Activated T-helper 17 cell treated with anti-CD3 and anti-CD28 coated beads, Interleukin-2, amount 50 U/mL, for 72 hours (primary cell): Measurements from ENCODE around the gene GRIP2. TPM values are rescaled to one million over a fixed set of nuclear protein-coding genes. Genes with fewer than 3 reads are reported as not detected.

Experiments
- ATAC-seq: fragments of 150-1000 bp; cut with Tn5 transposase; replicated peaks from 2 replicates; pipeline ENCODE4 v1.10.0; 2021; ENCODE audit warnings: mild to moderate bottlenecking, moderate library complexity
- H3K27ac Mint-ChIP-seq: one replicate; pipeline ENCODE4 v1.8.0; 2022; ENCODE audit warnings: mixed read lengths
- H3K27me3 Mint-ChIP-seq: one replicate; pipeline ENCODE4 v1.8.0; 2022; ENCODE audit warnings: mixed read lengths
- H3K36me3 Mint-ChIP-seq: one replicate; pipeline ENCODE4 v1.8.0; 2022; ENCODE audit warnings: low read depth, mild to moderate bottlenecking, mixed read lengths
- H3K4me1 Mint-ChIP-seq: one replicate; pipeline ENCODE4 v1.8.0; 2022; ENCODE audit warnings: mixed read lengths
- H3K4me3 Mint-ChIP-seq: one replicate; pipeline ENCODE4 v1.8.0; 2022; ENCODE audit warnings: mild to moderate bottlenecking, mixed read lengths
- H3K9me3 Mint-ChIP-seq: one replicate; pipeline ENCODE4 v1.8.0; 2022; ENCODE audit warnings: mixed read lengths
- total RNA-seq, 2 donors: library from RNA; stranded (reverse); gene quantifications; one replicate each; pipeline ENCODE4 v1.2.3, GENCODE V29; 2022

Gene GRIP2
- total RNA-seq, 2 donors from 2014 or later = 0.21 TPM; not detected in 1

GRCh38 chr3:14503033-14503705 lies 37.0 kb downstream of the GRIP2 start:
- Mint-ChIP-seq H3K9me3 (peaks cover 15% of the 10 kb centered on the region), H3K27me3 (peaks cover 5% of the 10 kb centered on the region), H3K4me3 (no peak overlapping the region)

DNA sequence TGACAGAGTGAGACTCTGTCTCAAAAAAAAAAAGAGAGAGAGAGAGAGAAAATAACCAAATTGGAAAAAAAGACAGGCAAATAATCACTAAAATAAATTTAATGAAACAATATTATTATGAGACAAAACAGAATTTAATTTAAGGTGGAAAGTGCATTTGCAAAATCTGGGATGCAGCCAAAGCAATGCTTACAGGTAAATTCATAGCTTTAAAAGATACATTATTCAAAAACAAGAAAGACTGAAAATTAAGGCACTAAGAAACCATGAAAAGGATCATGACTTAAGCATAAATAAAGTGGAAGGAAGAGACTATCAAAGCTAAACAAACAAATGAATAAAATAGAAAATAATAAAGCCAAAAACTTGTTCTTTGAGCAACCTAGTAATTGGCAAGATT lies 37.7 kb downstream of the GRIP2 start:
- H3K27ac Mint-ChIP-seq = no peak overlapping the region
- no peak overlapping the region for H3K4me3 Mint-ChIP-seq
- peaks cover 15% of the 10 kb centered on the region for H3K9me3 Mint-ChIP-seq
- H3K36me3 Mint-ChIP-seq = no peaks in the 10 kb centered on the region
- ATAC-seq = no peak
- H3K4me1 Mint-ChIP-seq = no peaks in the 10 kb centered on the region
- H3K27me3 Mint-ChIP-seq = peaks cover 5% of the 10 kb centered on the region

More at GRCh38 chr3:14503033-14503705, 37.0 kb downstream of the GRIP2 start:
- no peaks in the 10 kb centered on the region for H3K36me3 Mint-ChIP-seq
- no peaks in the 10 kb centered on the region for H3K4me1 Mint-ChIP-seq
- ATAC-seq = no peak
- H3K27ac Mint-ChIP-seq = no peak overlapping the region

GRCh38 chr3:14497321-14497720 lies 42.8 kb downstream of the GRIP2 start:
- H3K4me1 Mint-ChIP-seq = no peaks in the 10 kb centered on the region
- H3K27ac Mint-ChIP-seq = no peak overlapping the region
- no peaks in the 10 kb centered on the region for H3K36me3 Mint-ChIP-seq
- ATAC-seq = no peak
- H3K9me3 Mint-ChIP-seq = peaks cover 9% of the 10 kb centered on the region
- no peak overlapping the region for H3K4me3 Mint-ChIP-seq
- H3K27me3 Mint-ChIP-seq = no peaks in the 10 kb centered on the region

DNA sequence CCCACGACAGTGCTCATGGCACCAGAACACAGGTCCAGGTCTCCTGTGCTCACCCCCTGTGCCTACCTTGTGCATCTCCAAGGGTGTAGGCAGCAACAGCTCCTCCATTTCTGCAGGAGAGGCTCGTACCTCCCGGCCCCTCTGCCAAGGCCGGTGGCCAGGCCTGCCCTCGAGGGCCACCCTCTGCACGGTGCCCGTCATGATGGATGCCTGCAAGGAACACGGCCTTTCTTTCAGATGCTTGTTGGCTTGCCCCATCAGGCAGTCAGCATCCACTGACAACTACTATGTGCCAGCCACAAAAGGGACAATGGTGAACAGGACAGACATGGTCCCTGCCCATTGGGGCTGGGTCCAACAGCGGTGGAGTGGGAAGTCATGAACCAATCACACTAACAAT lies 43.8 kb downstream of the GRIP2 start:
- H3K4me1 Mint-ChIP-seq = no peaks in the 10 kb centered on the region
- H3K27ac Mint-ChIP-seq = no peak overlapping the region
- no peak for ATAC-seq
- peaks cover 9% of the 10 kb centered on the region for H3K9me3 Mint-ChIP-seq
- H3K36me3 Mint-ChIP-seq = no peaks in the 10 kb centered on the region
- H3K4me3 Mint-ChIP-seq = no peak overlapping the region
- no peaks in the 10 kb centered on the region for H3K27me3 Mint-ChIP-seq

GRCh38 chr3:14494973-14495300 lies 45.2 kb downstream of the GRIP2 start:
- Mint-ChIP-seq H3K4me3 (no peak overlapping the region), H3K27ac (no peak overlapping the region), H3K9me3 (peaks cover 2% of the 10 kb centered on the region), H3K36me3 (peaks cover 6% of the 10 kb centered on the region), H3K27me3 (no peaks in the 10 kb centered on the region), H3K4me1 (no peaks in the 10 kb centered on the region)
- no peak for ATAC-seq

GRCh38 chr3:14494279-14494972 lies 45.7 kb downstream of the GRIP2 start:
- H3K9me3 Mint-ChIP-seq = no peaks in the 10 kb centered on the region
- H3K4me1 Mint-ChIP-seq = no peaks in the 10 kb centered on the region
- H3K36me3 Mint-ChIP-seq = peaks cover 11% of the 10 kb centered on the region
- H3K27ac Mint-ChIP-seq = no peak overlapping the region
- H3K4me3 Mint-ChIP-seq = no peak overlapping the region
- no peaks in the 10 kb centered on the region for H3K27me3 Mint-ChIP-seq
- no peak for ATAC-seq

GRCh38 chr3:14492948-14493881 lies 46.9 kb downstream of the GRIP2 start:
- peaks cover 20% of the 10 kb centered on the region for H3K36me3 Mint-ChIP-seq
- no peaks in the 10 kb centered on the region for H3K9me3 Mint-ChIP-seq
- H3K27me3 Mint-ChIP-seq = no peaks in the 10 kb centered on the region
- no peak overlapping the region for H3K4me3 Mint-ChIP-seq
- no peaks in the 10 kb centered on the region for H3K4me1 Mint-ChIP-seq
- ATAC-seq = no peak
- no peak overlapping the region for H3K27ac Mint-ChIP-seq

DNA sequence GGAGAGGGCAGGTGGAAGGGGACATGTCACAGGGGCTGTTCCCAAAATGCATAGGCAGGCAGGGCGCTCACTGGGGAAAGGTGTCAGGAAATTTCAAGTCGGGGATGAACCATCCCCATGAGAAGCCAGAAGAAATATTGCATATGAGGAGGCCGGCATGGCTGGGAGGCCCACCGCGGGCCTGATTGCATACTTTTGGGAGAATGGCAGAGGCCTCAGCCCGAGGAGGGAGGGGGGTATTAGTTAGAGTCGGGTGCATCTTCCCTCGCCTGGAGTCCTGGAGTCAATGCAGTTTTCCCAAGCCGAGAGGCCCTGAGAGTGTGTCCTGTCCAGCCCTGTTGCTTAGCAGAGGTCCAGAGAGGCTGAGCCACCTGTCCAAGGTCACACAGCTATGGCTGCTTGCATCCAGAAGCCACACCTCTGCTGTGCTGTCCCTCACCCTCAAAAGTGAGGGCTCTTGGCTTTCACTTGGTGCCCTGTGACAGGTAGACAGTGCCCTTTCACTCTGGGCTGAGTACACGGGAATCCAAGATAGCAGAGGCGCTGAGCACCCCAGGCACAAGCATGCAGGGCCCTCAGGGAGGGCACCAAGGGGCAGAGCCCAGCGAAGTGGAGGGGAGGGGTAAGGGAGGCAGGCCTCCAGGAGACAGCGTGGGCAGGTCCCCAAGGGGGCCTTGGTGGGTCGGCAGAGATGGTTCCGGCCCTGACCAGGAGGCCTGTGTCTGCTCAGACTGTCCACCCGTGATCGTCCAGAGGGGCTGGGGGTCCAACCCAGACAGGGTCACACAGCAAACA lies 48.5 kb downstream of the GRIP2 start:
- peak overlapping the region; percentile 41 for H3K27ac Mint-ChIP-seq
- no peaks in the 10 kb centered on the region for H3K4me1 Mint-ChIP-seq
- peaks cover 33% of the 10 kb centered on the region for H3K36me3 Mint-ChIP-seq
- no peak for ATAC-seq
- H3K9me3 Mint-ChIP-seq = no peaks in the 10 kb centered on the region
- H3K4me3 Mint-ChIP-seq = no peak overlapping the region
- no peaks in the 10 kb centered on the region for H3K27me3 Mint-ChIP-seq

DNA sequence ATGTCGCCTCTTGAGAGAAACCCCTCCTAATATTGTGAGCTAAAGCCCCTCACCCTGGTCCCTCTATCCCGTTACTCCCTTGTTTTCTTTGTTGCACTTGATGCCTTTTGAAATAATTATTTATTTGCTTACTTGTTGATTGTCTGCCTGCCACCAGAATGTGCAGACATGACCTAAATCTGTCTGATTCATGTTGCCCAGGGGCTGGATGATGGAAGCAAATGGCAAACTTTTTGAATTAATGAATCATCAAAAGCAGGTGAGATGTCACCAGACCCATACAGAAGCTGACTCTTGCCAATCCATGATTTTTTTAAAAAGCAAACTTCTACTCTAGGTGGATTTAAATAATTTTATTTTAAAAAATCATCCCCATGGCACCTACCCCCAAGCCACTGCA lies 49.3 kb downstream of the GRIP2 start:
- Mint-ChIP-seq H3K36me3 (peaks cover 40% of the 10 kb centered on the region), H3K27ac (peak overlapping the region; percentile 41), H3K4me1 (no peaks in the 10 kb centered on the region), H3K4me3 (no peak overlapping the region), H3K27me3 (no peaks in the 10 kb centered on the region), H3K9me3 (no peaks in the 10 kb centered on the region)
- peak; percentile 39 for ATAC-seq

DNA sequence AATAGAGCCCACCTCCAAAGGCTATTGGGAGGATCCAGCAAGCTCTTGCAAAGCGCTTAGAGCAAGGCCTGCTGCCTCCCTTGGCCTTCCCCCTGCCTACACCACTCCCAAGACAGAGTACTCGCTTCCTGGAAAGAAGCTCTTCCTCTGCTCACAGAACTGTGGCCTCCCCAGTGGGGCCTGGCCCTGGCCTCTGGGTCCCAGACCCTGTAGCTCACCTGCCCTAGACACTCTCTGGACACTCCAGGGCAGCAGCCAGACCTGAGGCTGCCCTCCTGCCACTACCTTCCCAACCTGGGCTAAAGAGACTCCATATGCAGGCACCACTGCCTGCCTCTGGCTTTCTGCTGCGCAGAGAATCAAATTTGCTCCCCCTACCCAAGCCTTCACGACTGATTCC lies 49.9 kb downstream of the GRIP2 start:
- no peaks in the 10 kb centered on the region for H3K4me1 Mint-ChIP-seq
- peaks cover 46% of the 10 kb centered on the region for H3K36me3 Mint-ChIP-seq
- ATAC-seq = no peak

GRCh38 chr3:14489641-14490040 lies 50.5 kb downstream of the GRIP2 start:
- H3K27ac Mint-ChIP-seq = peak overlapping the region; percentile 41
- no peak overlapping the region for H3K4me3 Mint-ChIP-seq
- ATAC-seq = no peak
- H3K9me3 Mint-ChIP-seq = no peaks in the 10 kb centered on the region
- H3K36me3 Mint-ChIP-seq = peaks cover 52% of the 10 kb centered on the region
- H3K27me3 Mint-ChIP-seq = no peaks in the 10 kb centered on the region
- no peaks in the 10 kb centered on the region for H3K4me1 Mint-ChIP-seq

More for the DNA sequence above, 49.9 kb downstream of the GRIP2 start:
- Mint-ChIP-seq H3K27ac (peak overlapping the region; percentile 41), H3K9me3 (no peaks in the 10 kb centered on the region), H3K27me3 (no peaks in the 10 kb centered on the region), H3K4me3 (no peak overlapping the region)

DNA sequence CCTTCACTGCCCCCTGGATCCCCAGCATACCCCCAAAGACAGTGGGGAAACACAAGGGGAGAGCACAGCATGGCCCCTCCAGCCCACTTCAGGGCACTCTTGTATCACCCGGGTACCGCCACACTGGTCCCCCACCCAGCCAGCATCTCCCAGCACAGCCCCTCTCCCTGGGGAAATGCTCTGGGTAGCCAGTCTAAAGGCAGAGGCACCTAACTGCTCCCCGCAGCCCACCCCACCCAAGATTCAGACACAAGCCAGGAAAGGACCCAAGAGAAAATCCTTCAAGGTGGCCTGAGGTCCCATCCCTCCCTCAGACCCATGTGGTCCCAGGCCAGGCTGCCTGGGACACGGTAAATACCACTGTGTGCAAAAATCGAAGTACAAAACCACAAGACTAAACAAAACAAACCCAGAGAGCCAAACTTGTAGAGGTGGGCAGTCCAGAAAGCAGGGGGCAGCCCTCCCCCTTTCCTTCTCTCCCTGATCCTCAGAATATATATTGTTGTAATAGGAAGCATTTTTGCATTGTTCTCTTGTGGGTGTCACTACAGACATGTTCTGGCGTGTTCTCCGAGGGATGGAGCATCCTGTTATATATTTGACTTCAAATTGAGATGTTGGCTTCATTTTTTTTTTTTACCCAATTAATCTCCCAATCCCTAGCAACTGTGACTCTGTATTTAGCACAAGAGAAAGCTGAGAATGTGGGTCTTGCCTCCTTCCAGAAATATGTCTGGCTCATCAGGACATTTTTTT lies 51.7 kb downstream of the GRIP2 start:
- H3K36me3 Mint-ChIP-seq = peaks cover 64% of the 10 kb centered on the region
- no peaks in the 10 kb centered on the region for H3K4me1 Mint-ChIP-seq
- peak overlapping the region; percentile 68 for H3K27ac Mint-ChIP-seq
- H3K4me3 Mint-ChIP-seq = no peak overlapping the region
- H3K9me3 Mint-ChIP-seq = no peaks in the 10 kb centered on the region
- no peaks in the 10 kb centered on the region for H3K27me3 Mint-ChIP-seq
- ATAC-seq = no peak

DNA sequence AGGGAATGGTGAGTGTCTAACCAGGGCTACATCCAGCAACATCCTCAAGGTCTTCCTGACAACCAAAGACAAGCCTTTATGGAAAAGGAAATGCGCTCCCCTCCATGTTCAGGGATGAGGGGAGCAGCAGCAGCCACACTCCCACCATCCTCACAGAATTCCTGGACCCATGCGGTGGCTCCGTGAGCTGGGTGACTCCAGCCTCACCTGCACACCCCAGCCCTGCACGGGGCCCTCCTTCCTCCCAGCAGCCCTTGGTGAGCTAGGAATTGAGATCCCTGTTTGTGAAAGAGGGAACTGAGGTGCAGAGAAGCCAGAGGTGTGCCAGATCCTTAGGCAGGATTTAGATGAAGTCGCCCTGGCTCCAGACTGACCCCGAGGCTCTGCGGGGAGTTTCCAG lies 52.3 kb downstream of the GRIP2 start:
- ATAC-seq = no peak
- no peaks in the 10 kb centered on the region for H3K9me3 Mint-ChIP-seq
- no peak overlapping the region for H3K27ac Mint-ChIP-seq
- no peaks in the 10 kb centered on the region for H3K4me1 Mint-ChIP-seq
- H3K36me3 Mint-ChIP-seq = peaks cover 71% of the 10 kb centered on the region
- H3K4me3 Mint-ChIP-seq = no peak overlapping the region
- no peaks in the 10 kb centered on the region for H3K27me3 Mint-ChIP-seq
